ENCODE data around the gene DOCK2.

Gene DOCK2

DNA sequence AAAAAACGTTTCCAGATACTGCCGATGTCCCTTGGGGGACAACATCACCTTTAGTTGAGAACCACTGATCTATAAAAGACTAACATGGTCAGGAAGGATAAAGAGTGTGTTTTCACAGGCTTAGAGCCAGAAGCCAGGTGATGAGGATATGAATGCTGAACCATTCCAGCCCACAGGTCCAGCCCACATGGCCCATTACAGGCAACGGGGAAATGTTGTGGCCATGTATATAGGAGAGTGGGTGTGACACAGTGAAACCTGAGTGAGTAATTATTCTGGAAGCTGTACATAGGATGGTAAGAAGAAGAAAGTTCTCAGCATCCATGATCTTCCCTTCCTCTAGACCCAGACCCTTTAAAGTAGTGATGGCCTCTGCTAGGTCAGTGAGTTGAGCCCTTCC lies 412.6 kb downstream of the DOCK2 start:
- no peak for DNase-seq (ENCODE audit: low read depth in 2 of 2)

DNA sequence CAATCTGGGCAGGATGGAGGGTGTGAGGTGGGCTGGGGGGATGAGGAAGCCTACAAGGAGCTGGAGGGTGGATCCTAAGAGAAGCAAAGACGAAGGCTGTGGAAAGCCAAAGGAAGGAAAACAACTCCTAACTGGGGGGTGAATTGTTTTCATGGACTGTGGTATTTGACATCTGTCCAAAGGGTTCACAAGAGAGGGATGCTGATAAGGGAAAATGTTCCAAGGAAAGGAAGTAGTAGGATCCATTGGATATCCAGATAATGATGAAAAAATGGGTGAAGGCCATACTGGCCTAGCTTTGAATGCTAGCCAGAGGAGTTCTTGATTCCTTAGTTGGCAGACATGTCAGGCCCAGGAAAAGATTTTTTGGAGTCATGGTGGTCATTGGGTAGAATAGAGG lies 416.8 kb downstream of the DOCK2 start:
- DNase-seq (ENCODE audit: low read depth in 2 of 2), result no peak

DNA sequence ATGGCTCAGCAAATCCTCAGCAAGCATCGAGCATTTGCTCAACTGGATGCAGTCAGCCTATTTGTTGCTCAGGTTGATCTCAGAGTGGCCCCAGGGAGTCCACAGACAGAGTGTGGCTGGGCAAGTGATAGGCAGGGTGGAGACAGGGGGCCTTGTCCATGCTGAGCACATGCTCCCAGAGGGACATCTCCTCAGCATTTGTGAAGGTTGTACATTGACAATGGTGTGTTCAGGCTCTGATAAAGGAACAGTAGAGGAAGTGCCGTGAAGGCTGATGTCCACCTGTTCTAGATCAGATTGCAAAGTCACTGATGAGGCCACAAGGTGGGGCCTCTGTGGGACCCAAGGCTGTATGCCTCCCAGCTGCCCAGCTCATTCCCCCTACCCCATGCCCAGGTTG lies 418.5 kb downstream of the DOCK2 start:
- DNase-seq (ENCODE audit: low read depth in 2 of 2), result no peak

DNA sequence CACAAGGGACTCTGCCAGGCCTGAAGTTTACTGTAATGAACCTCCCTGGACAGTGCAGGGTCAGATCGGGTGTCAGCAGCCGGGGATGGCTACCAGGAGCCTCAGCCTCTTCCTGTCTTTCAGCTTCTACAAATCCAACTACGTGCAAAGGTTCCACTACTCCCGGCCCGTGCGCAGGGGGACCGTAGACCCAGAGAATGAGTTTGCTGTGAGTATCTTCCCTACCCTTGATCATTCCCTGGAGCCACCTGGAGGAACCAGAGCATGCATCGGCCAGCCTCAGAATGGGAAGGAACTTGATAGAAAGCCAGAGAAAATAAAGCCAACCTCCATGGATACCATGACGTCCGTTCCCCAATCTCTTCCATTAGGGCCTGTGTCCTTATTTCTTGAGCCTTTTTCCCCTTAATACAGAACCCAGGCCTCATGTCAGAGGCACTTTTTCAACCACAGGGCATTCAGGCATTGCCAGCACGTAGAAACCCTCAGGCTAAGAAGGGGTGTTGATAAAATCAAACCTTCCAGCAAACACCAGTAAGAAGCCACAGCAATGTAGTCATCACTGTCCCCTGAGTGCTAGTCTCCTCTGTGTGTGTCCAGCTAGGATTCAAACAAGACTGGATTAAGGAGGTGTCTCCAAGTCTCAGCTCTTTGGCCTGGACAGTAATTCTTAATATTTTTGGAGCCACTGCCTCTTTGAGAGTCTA lies 419.6 kb downstream of the DOCK2 start:
- no peak for DNase-seq (ENCODE audit: low read depth in 2 of 2)

DNA sequence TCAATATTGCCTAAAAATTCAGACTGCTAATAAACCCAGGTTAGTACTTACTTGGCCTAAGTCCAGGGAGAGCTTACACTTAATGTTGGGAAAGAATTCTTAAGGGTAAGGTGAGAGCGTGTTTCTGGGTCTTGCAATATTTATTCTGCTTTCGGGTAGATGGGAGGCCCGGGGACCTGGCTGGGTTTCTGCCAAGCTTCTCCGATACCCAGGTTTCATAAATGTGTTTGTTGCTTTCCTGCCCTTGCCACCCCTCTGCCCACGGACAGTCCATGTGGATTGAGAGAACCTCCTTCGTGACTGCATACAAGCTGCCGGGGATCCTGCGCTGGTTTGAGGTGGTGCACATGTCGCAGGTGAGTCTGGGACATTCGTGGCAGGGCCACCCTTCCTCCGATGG lies 420.2 kb downstream of the DOCK2 start:
- no peak for DNase-seq (ENCODE audit: low read depth in 2 of 2)

DNA sequence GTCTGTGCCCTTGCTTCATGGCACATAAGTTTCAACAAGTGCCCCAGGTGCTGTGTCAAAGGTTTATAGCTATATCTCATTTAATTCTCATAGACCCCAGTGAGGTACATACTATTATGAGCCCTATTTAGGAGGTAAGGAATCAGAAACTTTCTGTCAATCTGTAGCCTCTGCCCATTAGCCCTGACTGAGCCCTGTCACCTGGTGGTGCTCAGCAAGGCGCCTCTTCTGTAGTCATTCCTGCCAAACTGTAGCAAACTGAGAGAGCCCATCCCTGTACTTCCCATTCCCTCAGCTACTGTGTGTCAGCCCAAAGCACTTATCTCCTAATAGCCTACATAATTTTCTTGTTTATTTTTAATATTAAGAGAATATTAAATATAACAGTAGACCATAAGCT lies 422.1 kb downstream of the DOCK2 start:
- DNase-seq (ENCODE audit: low read depth in 2 of 2), result no peak

DNA sequence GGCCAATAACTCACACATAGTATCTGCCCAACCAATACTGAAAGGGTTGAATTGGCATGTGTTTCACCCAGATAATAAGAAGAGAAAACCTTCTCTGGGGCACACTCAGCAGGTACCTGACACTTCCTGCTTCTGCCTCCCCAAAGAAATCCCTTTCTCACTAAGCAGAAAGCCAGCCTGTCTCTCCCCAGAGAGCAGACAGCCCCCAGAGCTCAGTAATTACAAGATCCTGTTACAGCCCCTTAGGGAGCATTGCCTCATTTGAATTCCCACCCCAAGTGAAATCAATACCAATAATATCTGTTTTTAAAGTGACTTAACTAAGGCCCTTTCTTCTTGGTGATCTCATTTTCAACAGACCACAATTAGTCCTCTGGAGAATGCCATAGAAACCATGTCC lies 430.1 kb downstream of the DOCK2 start:
- no peak for DNase-seq (ENCODE audit: low read depth in 2 of 2)

DNA sequence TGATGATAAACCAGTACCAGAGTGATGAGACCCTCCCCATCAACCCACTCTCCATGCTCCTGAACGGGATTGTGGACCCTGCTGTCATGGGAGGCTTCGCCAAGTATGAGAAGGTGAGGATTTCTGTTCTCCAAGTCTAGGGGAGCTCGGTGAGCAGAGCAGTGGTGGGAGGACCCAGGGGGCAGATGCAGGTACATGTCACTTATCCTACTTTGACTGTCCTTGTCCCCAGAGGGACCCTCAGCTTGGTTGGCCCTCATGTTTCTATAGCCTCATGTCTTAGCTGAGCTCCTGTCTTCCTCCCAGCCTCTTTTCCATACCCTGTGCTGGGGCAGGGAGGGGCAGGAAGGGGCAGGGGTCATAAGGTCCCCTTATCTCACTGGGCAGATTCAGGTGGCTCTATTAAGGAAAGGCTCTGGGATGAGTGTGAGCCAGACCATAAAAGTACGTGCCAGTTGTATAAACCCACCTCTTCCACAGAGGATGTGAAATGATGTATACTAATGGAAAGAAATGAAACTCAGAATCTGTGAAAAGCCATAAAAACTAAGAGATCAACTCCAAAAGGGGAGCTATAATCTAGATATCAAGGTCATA lies 430.6 kb downstream of the DOCK2 start:
- no peak for DNase-seq (ENCODE audit: low read depth in 2 of 2)

DNA sequence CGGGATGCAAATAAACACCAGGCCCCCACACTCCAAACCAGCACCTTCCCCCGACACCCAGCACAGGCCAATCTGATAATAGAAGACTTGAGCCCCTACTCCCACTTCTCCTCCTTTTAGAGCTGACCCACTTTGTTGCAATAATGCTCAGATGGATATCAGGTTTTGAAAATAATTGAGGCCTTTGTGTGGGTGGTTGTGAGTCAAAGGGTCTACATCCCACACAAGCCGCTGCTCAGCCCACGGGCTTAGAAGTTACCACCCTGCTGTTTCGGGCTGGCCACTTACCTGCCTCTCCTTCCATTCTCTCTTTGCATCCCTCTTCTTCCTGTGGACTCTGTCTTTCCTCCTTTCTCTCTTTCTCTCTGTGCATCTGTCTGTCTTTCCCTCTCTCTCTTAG lies 432.4 kb downstream of the DOCK2 start:
- no peak for DNase-seq (ENCODE audit: low read depth in 2 of 2)

DNA sequence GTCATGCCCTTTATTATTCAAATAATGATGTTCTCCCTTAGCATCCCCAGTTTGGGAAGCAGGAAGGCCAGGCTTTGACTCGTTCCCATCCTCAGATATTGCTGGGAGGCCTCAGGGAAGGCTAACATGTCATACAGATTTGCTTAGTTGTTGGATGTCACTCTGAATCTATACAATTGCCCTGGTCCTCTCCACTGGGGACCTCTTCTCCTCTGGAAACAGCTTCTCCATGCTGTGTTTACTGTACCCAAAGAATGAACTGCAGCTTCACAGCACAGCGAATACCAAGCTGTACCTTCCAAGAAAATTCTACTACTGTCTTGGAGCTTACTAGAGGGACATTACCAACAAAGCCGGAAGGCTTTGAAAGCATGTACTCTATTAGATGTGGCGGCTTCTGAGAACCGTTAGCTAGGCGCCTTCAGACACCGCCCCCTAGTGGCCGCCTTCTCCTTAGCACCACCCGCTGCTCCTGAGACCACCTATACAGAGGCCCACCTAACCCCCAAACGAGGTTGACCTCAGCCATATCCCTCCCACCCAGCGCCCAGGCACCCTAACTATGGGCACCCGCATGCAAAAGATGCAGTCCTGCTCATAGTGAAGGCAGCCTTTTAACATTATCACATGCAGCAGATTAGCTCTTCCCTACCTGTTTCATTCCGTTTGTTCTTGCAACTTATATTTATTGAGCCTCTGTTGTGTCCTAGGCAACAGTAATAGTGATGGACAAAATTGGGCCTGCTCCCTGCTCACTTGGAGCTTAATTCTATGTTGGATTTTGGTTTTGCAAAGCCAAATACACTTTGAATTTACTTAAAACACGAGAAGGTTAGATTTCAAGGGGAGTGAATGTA lies 433.7 kb downstream of the DOCK2 start:
- peak; percentile 18 to 26 for DNase-seq (ENCODE audit: low read depth in 2 of 2)

DNA sequence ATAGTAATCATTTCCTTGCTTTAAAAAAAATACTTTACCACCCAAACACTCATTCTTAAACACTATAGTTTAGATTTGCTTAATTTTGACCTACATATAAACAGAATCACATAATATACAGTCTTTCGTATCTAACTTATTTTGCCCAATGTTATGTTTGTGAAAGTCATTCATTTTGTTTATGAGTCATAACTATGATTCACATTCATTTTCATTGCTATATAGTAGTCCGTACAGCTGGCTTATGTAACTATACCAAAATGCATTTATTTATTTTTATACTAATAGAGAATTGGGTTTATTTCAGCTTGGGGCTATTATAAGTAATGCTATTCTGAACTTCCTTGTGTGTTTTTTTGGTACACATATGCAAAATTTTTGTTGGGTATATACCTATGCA lies 434.7 kb downstream of the DOCK2 start:
- DNase-seq (ENCODE audit: low read depth in 2 of 2), result no peak

DNA sequence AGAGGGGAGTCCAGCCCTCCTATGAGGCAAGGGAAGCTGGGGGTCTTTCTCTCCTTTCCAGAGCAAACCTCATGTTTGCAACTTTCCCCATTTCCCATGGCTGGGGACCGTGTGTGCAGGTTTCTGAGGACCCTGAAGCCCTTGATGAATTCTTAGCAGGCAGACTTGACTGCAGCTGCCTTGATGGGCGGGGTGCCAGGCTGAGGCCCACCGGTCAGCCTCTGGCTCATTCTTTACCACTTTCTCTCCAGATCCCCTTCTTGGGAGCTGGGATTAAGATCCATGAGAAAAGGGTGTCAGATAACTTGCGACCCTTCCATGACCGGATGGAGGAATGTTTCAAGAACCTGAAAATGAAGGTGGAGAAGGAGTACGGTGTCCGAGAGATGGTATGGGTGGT lies 438.6 kb downstream of the DOCK2 start:
- DNase-seq (ENCODE audit: low read depth in 2 of 2), result no peak

DNA sequence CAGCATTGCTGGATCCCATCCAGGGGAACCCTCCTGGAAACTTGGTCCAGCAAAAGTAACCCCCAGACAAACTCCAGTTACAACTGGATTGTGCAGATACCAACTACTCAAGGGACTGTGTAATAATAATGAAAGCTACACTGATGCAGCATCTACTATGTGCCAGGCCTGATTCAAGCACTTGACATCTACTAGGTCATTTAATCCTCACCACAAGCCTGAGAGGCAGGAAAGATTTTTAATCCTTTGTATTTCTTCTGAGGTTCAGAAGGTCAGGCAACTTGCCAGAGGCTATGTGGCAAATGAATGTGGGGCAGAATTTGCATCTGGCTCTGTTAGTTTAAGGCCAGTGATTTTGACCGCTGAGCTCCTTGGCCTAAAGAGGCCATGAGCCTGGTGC lies 439.1 kb downstream of the DOCK2 start:
- DNase-seq (ENCODE audit: low read depth in 2 of 2), result no peak

DNA sequence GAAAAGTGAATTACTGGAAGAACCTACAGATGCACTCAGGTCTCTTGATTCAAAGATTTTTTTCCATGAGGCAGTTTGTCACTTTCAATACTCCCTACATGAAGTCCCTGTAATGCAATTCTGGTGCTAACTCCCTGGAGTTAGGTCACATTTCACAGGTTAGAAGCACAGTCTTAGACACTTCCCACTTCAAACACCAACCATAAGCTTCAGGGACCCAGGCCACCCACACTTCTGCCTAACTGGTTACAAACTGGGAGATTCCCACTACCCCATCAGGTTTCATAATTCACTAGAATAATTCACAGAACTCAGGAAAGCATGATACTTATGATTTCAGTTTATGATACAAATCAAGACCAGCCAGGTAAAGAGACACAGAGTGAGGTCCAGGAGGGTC lies 439.7 kb downstream of the DOCK2 start:
- no peak for DNase-seq (ENCODE audit: low read depth in 2 of 2)

DNA sequence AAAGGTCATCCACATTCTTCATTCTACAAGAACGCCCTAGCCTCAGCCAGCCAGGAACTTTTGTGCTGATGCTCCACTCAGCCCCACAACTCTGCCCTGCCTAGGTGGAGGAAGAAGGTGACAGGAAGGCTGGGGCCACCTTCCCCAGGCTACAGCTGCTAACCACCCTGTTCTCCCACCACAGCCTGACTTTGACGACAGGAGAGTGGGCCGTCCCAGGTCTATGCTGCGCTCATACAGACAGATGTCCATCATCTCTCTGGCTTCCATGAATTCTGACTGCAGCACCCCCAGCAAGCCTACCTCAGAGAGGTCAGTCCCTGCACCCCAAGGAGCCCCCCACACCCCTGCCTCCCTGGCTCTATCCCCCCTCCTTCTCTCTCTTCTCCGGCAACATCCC lies 440.5 kb downstream of the DOCK2 start:
- no peak for DNase-seq (ENCODE audit: low read depth in 2 of 2)

DNA sequence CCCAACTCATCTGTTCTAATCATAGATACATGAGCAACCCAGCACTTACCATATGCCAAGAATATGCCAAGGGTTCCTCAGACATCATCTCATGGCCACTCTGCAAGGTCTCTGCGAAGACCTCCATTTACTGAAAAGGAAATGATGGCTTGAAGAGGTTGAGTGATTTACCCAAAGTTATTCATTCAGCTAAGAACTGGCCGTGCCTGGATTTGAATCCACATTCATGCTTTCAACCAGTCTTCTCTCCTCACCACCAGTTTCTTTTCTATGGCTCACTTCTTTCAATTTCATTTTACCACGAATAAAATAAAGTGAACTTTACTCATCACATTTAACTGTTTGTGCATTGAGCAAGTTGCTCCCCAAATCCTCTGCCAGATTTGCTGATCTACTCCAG lies 441.4 kb downstream of the DOCK2 start:
- no peak for DNase-seq (ENCODE audit: low read depth in 2 of 2)

DNA sequence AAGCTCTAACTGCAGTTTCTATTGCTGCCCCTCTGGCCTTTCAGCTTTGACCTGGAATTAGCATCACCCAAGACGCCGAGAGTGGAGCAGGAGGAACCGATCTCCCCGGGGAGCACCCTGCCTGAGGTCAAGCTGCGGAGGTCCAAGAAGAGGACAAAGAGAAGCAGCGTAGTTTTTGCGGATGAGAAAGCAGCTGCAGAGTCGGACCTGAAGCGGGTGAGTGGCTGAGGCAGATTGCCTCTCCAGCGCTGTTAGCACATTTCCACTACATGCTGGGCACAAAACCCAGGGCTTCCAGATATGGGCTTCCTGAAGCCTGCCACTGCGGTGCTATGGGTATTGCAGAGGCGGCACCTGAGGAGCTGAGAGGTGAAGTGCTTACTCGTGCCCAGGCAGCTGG lies 441.9 kb downstream of the DOCK2 start:
- DNase-seq (ENCODE audit: low read depth in 2 of 2), result no peak

DNA sequence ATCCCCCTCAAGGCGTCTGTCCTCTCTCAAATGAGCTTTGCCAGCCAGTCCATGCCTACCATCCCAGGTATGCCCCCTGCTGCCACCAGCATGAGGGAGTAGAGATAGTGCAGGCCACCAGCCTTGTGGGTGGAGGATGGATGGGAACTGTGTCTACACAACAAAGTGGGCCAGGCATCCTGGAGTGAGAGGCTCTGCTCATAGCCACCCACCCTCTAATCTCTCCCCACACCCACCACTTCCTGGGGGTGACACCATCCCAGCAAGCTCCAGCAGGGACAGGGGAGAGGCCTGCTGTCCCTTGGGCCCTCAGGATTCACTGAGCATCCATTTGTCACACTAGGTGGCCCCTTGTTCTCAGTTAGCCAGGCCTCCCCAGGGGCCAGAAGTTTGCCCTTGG lies 443.1 kb downstream of the DOCK2 start:
- DNase-seq (ENCODE audit: low read depth in 2 of 2), result no peak

DNA sequence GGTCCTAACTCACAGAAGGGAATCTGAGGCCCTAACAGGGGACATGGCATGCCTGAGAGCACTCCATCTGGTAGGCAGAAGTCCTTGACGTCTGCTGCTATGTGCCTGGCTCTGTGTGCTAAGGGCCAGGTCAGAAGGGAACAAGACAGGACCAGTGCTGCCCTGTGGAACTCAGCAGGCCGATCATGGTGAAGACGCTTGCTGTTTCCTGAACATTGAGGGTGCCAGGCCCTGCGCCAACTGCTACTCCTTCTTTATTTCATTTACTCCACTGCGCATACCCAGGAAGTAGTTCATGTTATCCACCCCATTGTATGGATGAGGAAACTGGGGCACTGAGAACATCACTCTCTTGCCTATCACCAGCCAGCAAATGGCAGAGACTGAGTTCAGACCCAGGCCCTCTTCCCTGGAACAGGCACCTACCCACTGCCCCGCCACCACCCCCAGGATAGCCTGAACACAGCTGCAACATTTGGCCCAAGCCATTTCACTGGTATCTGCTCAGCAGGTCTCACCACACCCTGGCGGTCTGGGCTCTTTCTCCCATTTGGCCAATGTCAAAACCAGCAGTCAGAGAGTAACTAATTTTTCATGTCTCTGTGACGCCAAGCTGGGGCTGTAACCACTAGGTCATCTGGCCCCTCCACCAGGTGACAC lies 443.8 kb downstream of the DOCK2 start:
- DNase-seq (ENCODE audit: low read depth in 2 of 2), result no peak

DNA sequence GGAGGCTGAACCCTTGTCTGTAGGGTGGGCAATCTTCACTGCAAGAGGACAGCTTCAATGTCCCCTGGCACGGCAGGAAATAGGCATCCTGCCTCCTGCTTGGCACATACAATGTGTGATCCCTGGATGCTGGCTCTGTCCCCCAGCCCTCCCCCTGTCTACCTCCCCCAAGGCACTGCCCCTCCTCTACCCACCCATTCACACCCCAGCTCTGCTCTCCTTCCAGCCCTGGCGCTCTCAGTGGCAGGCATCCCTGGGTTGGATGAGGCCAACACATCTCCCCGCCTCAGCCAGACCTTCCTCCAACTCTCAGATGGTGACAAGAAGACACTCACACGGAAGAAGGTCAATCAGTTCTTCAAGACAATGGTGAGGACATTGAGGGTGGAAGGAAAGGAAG lies 444.5 kb downstream of the DOCK2 start:
- no peak for DNase-seq (ENCODE audit: low read depth in 2 of 2)

DNA sequence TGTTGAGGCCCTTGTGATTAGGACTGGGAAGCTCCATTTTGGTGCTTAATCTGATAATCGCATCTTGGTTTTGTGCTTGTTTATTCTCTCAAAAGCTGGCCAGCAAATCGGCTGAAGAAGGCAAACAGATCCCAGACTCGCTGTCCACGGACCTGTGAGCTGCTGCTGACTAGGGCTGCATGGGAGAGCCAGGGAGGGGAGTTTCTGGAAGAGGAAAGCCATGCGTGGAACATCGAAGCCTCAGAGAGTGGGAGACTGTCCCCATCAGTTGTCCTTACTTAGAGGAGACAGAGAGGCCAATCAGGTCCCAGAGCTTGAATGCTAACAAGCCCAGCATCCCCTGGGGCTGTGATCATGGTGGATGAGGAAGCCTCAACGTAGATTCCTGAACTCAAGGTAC lies 445.6 kb downstream of the DOCK2 start:
- no peak for DNase-seq (ENCODE audit: low read depth in 2 of 2)

DNA sequence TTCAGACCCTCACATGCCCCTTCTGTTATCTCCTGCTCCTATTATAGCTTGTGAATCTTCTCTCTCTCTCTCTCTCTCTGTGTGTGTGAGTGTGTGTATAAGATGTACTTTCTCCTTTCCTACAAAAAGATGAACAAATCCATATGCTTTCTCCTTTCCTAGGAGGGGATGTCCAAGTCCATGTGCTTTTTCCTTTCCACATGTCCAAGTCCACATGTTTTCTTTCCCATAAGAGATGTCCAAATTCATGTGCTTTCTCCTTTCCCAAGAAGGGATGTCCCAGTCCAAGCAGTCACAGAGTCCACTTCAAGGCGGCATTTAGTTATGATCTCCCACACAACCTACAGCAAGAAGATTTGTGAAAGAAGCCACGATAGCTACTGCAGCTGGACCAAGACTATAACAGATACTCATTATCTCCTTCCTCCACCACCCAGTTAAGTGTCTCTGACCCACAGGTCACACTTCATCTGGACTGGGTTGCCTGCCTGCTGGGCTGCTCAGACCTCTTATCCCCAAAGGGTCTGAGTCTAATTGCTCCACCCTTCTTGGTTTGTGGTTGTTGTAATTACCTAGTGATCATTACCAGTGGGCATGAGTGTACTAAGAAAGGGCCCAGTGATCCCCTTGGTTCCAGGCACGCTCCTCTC lies 450.2 kb downstream of the DOCK2 start:
- no peak for DNase-seq (ENCODE audit: low read depth in 2 of 2)

Measured in fibroblast of skin of left quadriceps (primary cell).